ENCODE data around the gene DMPK.

- TF ChIP-seq CTCF (IDR thresholded peaks at IDR 0.05) (no peak), SMC3 (IDR thresholded peaks at IDR 0.05; ENCODE audit: low read depth, low read length) (no peak), GABPA (IDR thresholded peaks at IDR 0.05; ENCODE audit: low read depth) (no peak), POLR2AphosphoS5 (IDR thresholded peaks at IDR 0.05; ENCODE audit: low read depth, low read length) (no peak), FOXM1 (IDR thresholded peaks at IDR 0.05; ENCODE audit: low read depth) (no peak), MAX (IDR thresholded peaks at IDR 0.05; ENCODE audit: low read depth) (no peak)
These were observed 9.4 kb downstream of the DMPK start for GRCh38 chr19:45772912-45773311.
